ENCODE data around the gene SLC6A18.

DNA sequence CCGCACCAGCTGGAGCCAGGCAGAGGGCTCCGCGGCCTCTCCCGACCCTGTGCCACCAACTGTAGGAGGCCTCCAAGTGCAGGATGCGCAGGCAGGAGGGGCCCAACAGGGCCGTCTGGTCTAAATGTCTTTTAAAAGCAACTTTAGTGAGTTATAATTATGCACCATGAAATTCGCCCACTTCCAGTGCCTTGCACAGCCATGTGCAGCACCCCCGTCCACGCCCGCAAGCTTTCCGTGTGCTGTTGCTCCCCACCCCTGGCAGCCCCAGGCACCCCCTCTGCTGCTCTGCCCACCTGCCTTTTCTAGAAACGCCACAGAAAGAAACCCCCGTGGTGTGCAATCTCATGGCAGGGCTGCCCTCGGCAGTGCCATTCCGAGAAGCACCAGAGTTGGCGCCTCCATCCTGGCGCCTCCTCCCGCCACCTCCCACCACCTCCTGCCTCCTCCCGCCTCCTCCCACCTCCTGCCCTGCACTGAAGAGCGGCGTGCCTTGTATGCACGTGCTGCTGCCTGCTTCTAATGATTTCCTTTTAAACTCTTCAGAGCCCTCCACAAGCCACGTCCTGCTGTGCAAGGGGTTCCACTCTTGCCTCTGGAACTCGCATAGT lies 7.5 kb upstream of the SLC6A18 start:
- TF ChIP-seq POLR2A (IDR thresholded peaks at IDR 0.05; ENCODE audit: low read depth, low read length) (no peak), POLR2AphosphoS5 (IDR thresholded peaks at IDR 0.05; ENCODE audit: low read depth, low read length) (no peak), TAF1 (IDR thresholded peaks at IDR 0.05; ENCODE audit: borderline replicate concordance, low read depth, low read length) (no peak)

Data from GM12892 (cell line).